NOMO-1 (cell line): ENCODE data around the gene C14orf119.
"Not testable (repeated sequence)": the region's sequence is repeated elsewhere in the genome, so short reads cannot be mapped to it uniquely, and the experiment has no call there.

Source experiments
- DNase-seq, 2 experiments: peaks; one replicate each; lab custom pipeline; 2025; ENCODE audit not compliant: unreplicated experiment in 2 of 2; lab: John Stamatoyannopoulos, UW

Gene C14orf119

DNA sequence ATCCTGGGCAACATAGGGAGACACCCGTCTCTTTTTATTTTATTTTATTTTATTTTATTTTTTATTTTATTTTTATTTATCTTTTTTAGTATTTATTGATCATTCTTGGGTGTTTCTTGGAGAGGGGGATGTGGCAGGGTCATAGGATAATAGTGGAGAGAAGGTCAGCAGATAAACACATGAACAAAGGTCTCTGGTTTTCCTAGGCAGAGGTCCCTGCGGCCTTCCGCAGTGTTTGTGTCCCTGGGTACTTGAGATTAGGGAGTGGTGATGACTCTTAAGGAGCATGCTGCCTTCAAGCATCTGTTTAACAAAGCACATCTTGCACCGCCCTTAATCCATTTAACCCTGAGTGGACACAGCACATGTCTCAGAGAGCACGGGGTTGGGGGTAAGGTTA, 12.3 kb downstream of the C14orf119 start:
- DNase-seq, result not testable (repeated sequence)

GRCh38 chr14:23108169-23108568, 12.9 kb downstream of the C14orf119 start:
- not testable (repeated sequence) for DNase-seq

DNA sequence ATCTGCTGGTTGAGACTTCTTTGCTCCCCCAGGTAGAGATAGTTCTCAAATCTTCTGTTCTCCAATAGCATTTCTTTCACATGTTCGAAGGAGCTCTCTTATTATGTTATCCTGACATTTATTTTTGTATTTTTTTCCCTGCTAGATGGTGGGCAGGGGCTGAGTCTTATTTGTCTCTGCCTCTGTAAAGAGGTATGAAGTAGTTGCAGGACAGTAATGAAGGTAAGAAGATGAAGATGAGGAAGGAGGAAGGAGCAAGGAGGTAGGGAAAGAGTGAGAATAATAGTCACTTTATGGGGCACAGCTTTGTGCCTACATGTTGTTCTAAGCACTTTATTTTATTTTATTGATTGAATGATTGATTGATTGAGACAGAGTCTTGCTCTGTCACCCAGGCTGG, 14.5 kb downstream of the C14orf119 start:
- no peak for DNase-seq

DNA sequence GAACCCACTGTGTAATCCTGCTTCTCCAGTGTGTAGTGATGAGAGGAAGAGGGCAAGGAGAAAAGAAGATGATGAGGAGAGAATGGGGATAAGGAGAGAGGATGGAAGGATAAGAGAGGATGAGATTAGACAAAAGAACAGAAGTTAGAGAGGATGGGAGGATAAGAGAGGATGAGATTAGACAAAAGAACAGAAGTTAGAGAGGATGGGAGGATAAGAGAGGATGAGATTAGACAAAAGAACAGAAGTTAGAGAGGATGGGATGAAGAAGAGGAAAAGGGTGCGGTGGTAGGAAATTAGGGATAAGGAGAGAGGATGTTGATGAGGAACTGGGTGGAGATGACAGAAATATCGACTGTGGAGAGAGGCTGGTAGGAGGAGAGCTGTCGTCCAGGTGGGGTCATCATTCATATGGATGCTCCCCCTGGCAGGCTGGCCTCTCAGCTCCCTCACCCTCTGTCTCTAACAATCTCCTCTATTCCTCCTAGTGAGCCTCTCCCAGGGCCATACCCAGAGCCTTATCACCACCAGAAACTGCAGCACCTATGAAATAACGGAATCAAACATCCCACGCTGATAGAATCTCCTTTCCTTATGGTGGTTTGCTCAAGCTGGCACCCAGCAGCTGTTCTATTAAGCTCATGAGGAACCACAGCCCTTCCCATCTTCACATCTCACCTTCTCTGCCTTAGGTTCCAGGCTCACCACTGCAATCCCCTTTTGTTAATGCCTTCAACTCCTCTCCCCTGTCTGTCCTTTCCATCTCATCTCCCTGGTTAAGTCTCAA, 15.5 kb downstream of the C14orf119 start:
- no peak for DNase-seq

GRCh38 chr14:23112359-23113178, 17.3 kb downstream of the C14orf119 start:
- DNase-seq, result peak; percentile 78 to 80

DNA sequence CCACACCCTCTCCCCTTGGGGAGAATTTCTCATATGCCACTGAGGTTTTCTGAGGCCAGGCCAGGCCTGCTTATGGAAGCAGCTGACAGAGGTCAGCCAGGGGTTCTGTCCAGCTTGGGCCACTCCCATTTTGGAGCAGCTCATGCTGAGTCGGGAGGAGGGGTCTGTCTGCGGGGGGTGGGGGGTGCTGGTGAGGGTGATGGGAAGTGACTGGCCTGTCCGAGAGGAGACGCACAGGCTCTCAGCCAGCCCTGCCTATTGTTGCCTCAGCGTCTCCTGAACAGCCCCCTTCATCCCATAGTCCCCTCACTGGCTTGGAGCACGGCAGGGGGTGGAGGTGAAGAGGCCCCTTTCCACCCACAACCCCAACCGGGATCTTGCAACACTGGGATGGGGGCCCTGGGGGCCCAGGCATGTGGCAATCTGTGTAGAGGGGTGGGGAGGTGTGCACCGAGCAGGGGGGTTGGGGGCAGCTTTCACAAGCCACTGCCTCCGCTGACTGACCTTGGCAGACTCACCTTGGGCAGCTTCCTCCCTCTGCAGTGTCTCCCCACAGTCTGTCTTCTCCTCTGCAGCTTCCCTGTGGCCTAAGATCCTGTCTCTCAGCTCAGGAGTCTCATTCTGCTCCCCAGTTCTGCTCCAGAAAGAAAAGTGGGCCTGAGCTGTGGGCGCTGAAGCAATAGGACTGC, 18.3 kb downstream of the C14orf119 start:
- peak; percentile 57 to 82 for DNase-seq

DNA sequence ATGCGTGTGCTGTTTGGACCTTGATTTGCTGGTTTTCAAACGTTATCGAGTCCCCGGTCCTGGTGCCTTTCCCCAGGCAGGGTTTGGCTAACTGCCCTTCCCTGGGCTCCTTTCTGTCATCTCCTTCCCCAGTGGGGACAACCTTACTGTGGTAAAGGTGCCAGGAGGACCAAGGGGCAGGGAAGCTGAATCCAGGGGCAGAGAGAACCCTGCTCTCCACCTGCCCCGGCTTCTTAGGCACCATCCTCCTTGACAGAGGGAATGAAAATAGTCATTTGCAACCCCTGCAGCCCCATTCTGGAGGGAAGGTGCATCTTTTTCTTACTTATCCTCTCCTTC, 18.8 kb downstream of the C14orf119 start:
- no peak for DNase-seq

GRCh38 chr14:23114669-23115038, 19.3 kb downstream of the C14orf119 start:
- no peak for DNase-seq

DNA sequence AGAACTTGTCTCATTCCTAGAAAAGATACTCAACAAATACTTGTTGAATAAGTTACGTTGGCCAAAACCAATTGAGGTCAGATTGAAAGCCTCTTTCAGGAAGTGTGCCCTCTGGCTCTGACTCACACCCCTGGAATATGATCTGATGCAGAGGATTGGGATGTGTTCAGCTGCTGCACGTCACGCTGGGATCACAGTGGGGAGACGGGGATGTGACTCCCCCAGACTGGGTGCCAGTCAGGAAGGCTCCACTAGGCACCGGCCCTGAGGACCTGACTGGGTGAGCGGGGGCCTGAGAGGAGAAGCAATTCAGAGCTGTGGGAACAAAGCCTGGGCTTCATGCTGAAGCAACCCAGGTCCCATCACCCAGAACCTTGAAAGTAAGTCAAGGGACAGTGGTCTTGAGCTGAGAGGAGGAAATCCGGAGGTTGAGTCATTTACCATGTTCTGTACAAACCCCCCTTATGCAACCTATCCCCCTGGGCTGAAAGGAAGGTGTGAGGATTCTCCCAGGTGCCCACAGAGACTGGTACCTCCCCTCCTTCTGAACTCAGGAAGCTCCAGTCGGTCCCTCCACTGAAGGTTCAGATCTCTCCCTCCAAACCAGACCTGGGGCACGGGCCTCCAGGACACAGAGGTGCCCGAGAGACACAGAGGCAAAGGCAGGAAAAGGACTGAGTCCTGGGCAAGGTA, 19.9 kb downstream of the C14orf119 start:
- no peak for DNase-seq

- no peak for DNase-seq
Measured at GRCh38 chr14:23115918-23116317, 20.6 kb downstream of the C14orf119 start.

DNA sequence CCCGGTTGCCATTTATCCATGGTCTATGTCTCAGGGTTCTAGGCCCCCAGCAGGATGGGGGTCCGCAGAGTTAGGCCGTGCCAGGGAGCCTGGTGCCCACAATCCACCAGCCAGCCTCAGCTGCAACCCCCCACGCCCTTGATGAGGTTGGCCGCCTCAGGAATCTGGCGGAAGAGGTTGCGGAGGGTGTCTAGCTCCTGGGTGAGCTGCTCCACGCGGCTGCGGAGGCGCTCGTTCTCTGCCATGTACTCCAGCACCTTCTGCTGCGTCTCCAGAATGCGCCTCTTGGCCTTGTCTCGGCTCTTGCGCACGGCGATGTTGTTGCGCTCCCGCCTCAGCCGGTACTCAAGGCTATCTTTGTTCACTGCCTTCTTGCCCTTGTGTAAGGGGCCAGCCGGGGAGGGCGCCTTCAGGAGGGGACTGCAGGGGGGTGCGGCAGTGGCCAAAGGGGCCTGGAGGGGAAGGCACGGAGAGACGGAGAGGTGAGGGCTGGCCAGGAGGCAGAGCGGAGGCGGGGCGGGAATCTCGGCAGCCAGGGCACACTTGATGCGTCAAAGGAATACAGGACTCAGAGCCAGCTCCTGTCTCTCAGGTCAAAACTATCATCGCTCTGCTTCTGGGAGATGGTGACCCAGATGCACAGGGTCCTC, 22.2 kb downstream of the C14orf119 start:
- DNase-seq, result no peak

- DNase-seq, result peak; percentile 54 to 55
Measured at GRCh38 chr14:23118506-23119362, 23.4 kb downstream of the C14orf119 start, which contains the start of gene CEBPE. TSS of gene CEBPE (minus strand) at chr14:23119255. CDS start at chr14:23119091, 164 bp downstream.

DNA sequence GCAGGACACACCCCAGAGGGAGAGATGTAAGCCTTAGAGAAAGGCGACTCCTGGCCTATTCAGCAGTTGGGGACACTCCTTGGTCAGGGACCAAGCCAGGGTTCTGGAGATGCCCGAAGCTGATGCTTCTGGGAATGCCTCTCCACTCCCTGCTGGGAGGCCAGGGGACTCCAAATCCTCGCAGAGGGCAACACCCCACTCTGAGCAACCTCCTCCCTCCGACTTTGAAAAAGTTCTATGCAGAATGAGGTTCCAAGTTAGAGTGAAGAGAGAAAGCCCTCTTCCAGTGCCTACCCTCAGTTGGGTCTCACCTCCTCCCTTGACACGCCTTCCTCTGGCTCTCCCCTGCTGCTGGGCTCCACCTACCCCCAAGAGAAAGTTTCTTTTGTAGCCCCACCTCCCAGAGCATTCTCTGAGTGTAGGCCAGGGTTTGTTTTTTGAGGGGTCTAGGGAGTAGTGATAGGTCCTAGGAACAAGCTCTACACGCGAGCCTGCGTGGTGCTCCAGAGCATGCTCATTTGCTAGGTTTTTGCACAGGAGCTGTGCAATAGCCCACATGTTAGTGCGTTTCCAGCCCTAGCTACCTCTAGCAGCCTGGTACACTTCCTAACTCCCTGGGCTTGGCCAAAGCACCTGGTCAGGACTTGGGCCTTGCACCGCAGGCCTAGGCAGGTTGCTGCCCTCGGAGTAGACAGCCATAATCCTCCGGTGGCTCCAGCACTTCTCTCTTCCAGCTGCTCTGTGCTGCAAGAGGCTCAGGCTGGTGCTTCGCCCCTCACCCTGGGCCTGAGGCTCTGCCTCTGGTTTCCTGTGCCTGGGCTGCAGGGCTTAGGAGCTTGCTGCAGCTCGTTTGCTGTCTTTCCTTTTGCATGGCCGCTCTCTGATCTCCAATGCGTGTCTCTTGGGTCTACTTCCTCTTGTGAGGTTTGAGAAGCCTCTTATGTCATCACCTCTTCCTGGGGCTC, 24.3 kb downstream of the C14orf119 start:
- peak; percentile 89 to 90 for DNase-seq

GRCh38 chr14:23120541-23121251, 25.4 kb downstream of the C14orf119 start:
- peak; percentile 86 to 89 for DNase-seq

DNA sequence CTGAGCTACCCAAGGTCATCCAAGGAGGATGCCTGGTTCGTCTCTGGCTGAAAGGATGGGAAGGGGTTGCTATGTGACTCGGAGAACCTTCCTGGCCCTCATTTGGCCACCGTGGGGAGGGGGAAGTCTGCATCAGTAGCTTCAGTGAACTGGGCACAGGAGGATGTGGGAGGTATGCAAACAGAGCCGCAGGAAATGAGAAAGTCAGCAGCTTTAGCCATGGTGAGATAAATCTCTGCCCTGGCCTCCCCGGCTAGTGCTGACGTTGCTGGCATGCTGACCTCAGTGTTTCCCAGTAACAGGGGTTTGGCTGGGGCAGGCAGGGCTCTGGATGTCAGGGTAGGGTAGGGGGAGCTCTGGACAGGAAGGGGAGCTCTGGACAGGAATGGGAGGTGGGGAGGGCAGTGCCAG, 26.1 kb downstream of the C14orf119 start:
- DNase-seq, result no peak

DNA sequence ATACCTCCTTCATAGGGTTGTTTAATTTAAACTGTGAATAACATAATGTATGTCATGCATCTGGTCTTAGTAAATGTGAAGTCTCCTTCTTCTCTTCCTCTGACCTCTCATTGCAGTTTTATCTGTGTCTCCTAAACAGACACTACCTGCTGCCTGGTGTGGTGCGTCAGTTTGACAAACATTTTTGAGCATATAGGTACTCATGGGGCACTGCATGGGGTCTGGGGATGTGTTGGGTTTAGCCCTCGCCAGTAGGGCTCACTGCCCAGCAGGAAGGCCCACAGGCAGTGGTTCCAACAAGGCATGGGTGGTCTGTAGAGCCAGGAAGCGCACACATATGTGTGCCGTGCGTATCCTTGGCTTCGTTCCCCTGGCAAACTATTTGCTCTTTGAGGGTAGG, 26.8 kb downstream of the C14orf119 start:
- no peak for DNase-seq

DNA sequence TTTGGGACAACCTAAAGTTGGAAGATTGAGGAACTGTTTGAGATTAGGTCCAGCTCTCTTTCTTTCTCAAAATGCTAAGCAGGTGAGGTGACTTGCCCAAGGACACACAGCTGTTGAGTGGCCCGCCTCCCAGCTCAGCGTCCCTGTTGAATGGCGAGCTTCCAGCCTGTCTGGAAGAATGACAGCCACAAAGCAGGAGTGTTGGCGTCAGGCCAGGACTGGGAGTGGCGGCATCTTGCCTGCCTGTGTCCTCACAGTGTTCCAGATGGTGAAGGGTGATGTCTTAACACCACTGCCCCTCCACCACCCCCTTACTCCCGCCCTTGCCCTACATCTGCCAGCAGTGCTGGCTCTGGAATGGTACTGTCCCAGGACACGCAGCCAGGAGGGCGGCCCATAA, 28.1 kb downstream of the C14orf119 start:
- no peak for DNase-seq
